Sigmoid colon (tissue), 7 donors: ENCODE measurements around the gene DCST1. TPM values are rescaled to one million over a fixed set of nuclear protein-coding genes. Genes with fewer than 3 reads are reported as not detected.

Source experiments
- DNase-seq: peaks from one replicate; pipeline ENCODE4 v3.0.0-alpha.2; 2019
- H3K27ac ChIP-seq, 4 donors: fragments of 200-600 bp; sonication (generic); one replicate each; pipeline ENCODE4 v1.5.1; 2016 to 2019; ENCODE audit warnings: mild to moderate bottlenecking in 1 of 4
- H3K27me3 ChIP-seq, 3 donors: fragments of 200-600 bp; sonication (generic); one replicate each; pipeline ENCODE4 v1.5.1; 2019; ENCODE audit warnings: mild to moderate bottlenecking in 1 of 3
- H3K36me3 ChIP-seq, 4 donors: fragments of 200-600 bp; sonication (generic); one replicate each; pipeline ENCODE4 v1.5.1; 2016 to 2019
- H3K4me1 ChIP-seq, 4 donors: fragments of 200-600 bp; sonication (generic); one replicate each; pipeline ENCODE4 v1.5.1; 2017 to 2019
- H3K4me3 ChIP-seq, 4 donors: fragments of 200-600 bp; sonication (generic); one replicate each; pipeline ENCODE4 v1.5.1; 2017 to 2019; ENCODE audit warnings: mild to moderate bottlenecking in 2 of 4, moderate library complexity in 1 of 4
- H3K9me3 ChIP-seq, 4 donors: fragments of 200-600 bp in 3 of 4; sonication (generic) in 3 of 4; one replicate each; pipeline versions ENCODE4 v1.5.1 to v1.6.1; 2013 to 2019
- CTCF ChIP-seq, 4 experiments: fragments of 450-650 bp in 3 of 4; fragments of 200-600 bp in 1 of 4; IDR thresholded peaks; one replicate each; pipeline ENCODE4 v1.5.1; 2016 to 2019; ENCODE audit warnings: antibody characterized with exemption in 4 of 4, mild to moderate bottlenecking in 3 of 4, moderate library complexity in 2 of 4
- EP300 ChIP-seq, 4 donors: sonication (generic); formaldehyde crosslinking; IDR thresholded peaks; one replicate each; pipeline ENCODE4 v1.6.1; 2017; ENCODE audit warnings: antibody characterized with exemption in 4 of 4
- POLR2A ChIP-seq, 2 donors: fragments of 450-650 bp; IDR thresholded peaks; one replicate each; pipeline ENCODE4 v1.6.1; 2016; ENCODE audit warnings: antibody characterized with exemption in 2 of 2, mild to moderate bottlenecking in 2 of 2, moderate library complexity in 2 of 2
- POLR2AphosphoS5 ChIP-seq, 4 donors: sonication (generic); formaldehyde crosslinking; IDR thresholded peaks; one replicate each; pipeline ENCODE4 v1.6.1; 2017; ENCODE audit warnings: antibody characterized with exemption in 4 of 4
- WGBS, 2 donors: extraction: QIAGEN DNeasy Blood & Tissue Kit; methylation state at CpG; one replicate each; pipeline ENCODE4 v1.1.7; 2013; 5-methylcytosine and 5-hydroxymethylcytosine counted together
- intact Hi-C: fragments of 100-400 bp; cut with DNase I; formaldehyde crosslinking; loops from one replicate; pipeline ENCODE4 v1.15.1; 2023
- polyA plus RNA-seq, 3 donors: library from polyadenylated mRNA; stranded (reverse); fragments of 200-250 nt; gene quantifications; one replicate each; pipeline ENCODE4 v1.2.3, GENCODE V29; 2013
- total RNA-seq, 4 donors: library from RNA; depleted of rRNA; stranded (reverse); fragments of >200 nt; gene quantifications; one replicate each; pipeline ENCODE4 v1.1.0, GENCODE V29; 2016
- donor health status: healthy with polysubstance abuse.
- donor health status: Bipolar disorder and iron deficiency.
- donor health status: healthy.

DCST1 gene
- total and polyA plus RNA-seq, 7 donors: 0.09 to 0.16 TPM; not detected in 5

- no peak for DNase-seq
- no peak for TF ChIP-seq POLR2A (IDR thresholded peaks at IDR 0.05)
- TF ChIP-seq POLR2AphosphoS5 (IDR thresholded peaks at IDR 0.05): no peak
- TF ChIP-seq EP300 (IDR thresholded peaks at IDR 0.05): no peak
- no peak for TF ChIP-seq CTCF (IDR thresholded peaks at IDR 0.05)
- H3K4me3 ChIP-seq: peak overlapping the region in 2 of 4 donors; percentile 84 to 90
- no peak overlapping the region for H3K27ac ChIP-seq
- H3K9me3 ChIP-seq: no peaks in the 10 kb centered on the region
- intact Hi-C loops: loop anchor here (5.0 kb wide), 1 partner anchor 90 kb away; the partner anchor contains the start of genes CKS1B and SHC1
- H3K36me3 ChIP-seq: peaks cover 6 to 31% (median 16%) of the 10 kb centered on the region in 4 donors
- WGBS, 2 donors: 13 to 47% methylated on average over 29 of the region's 29 CpGs
- peaks cover 0 to 7% (median 0%) of the 10 kb centered on the region in 3 donors for H3K27me3 ChIP-seq
- H3K4me1 ChIP-seq: peaks cover 3 to 34% (median 30%) of the 10 kb centered on the region in 4 donors
Measured at GRCh38 chr1:155062151-155062686, 28.6 kb downstream of the DCST1 start.

- peaks cover 0 to 25% (median 9%) of the 10 kb centered on the region in 4 donors for H3K36me3 ChIP-seq
- WGBS, 2 donors: 2 to 5% methylated on average over 46 of the region's 46 CpGs
- no peak for DNase-seq
Measured at GRCh38 chr1:155062702-155063411, 29.2 kb downstream of the DCST1 start.

DNA sequence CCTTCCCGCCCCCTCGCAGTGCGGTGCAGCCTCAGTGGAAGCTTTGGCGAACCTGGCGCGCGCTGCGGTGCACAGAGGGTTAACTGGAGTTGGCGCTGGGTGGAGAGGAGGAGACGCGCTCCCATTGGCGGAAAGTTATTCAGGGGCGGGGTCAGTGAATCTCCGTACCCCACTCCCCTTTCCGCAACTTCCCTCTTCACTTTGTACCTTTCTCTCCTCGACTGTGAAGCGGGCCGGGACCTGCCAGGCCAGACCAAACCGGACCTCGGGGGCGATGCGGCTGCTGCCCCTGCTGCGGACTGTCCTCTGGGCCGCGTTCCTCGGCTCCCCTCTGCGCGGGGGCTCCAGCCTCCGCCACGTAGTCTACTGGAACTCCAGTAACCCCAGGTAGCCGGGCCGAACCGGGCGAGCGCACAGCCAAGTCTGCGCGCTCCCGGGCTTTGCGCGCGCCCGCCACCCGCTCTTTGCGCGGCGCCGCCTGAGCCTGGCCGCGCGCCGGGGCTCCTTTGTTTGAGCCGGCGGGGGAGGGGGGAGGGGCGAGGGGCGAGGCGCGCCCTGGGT lies 30.0 kb downstream of the DCST1 start, which contains the start of gene EFNA4:
TSS of gene EFNA4 (plus strand) at position 191 of the 561 bp plus-strand sequence. CDS start at position 275, 84 bp downstream.
- Histone ChIP-seq H3K27me3 (peaks cover 0 to 7% (median 0%) of the 10 kb centered on the region in 3 donors), H3K27ac (peak within 1 kb of the TSS; percentile 75 to 84 (median 80)), H3K9me3 (no peaks in the 10 kb centered on the region), H3K4me1 (peaks cover 3 to 34% (median 30%) of the 10 kb centered on the region in 4 donors), H3K4me3 (peak within 1 kb of the TSS; percentile 70 to 90 (median 86)), H3K36me3 (peaks cover 0 to 17% (median 5%) of the 10 kb centered on the region in 4 donors)
- TF ChIP-seq CTCF (IDR thresholded peaks at IDR 0.05) (no peak), EP300 (IDR thresholded peaks at IDR 0.05) (no peak), POLR2A (IDR thresholded peaks at IDR 0.05) (peak in 1 of 2 donors; percentile 42), POLR2AphosphoS5 (IDR thresholded peaks at IDR 0.05) (peak; percentile 36 to 71 (median 57))
- intact Hi-C loops: loop anchor here (1.0 to 5.0 kb wide), 2 partner anchors 21 to 91 kb away; partner anchors contain the start of genes CKS1B and SHC1
- DNase-seq: peak; percentile 94
- WGBS, 2 donors: 1% methylated on average over 57 of the region's 57 CpGs

More at GRCh38 chr1:155062702-155063411, 29.2 kb downstream of the DCST1 start:
- intact Hi-C loops: loop anchor here (1.0 to 5.0 kb wide), 2 partner anchors 21 to 91 kb away; partner anchors contain the start of genes CKS1B and SHC1
- peak overlapping the region; percentile 70 to 90 (median 86) for H3K4me3 ChIP-seq
- H3K4me1 ChIP-seq: peaks cover 3 to 34% (median 30%) of the 10 kb centered on the region in 4 donors
- H3K27me3 ChIP-seq: peaks cover 0 to 7% (median 0%) of the 10 kb centered on the region in 3 donors
- peak overlapping the region in 3 of 4 donors; percentile 79 to 84 (median 82) for H3K27ac ChIP-seq
- no peaks in the 10 kb centered on the region for H3K9me3 ChIP-seq
- TF ChIP-seq EP300 (IDR thresholded peaks at IDR 0.05) (no peak), POLR2AphosphoS5 (IDR thresholded peaks at IDR 0.05) (peak in 1 of 4 donors; percentile 14), POLR2A (IDR thresholded peaks at IDR 0.05) (peak in 1 of 2 donors; percentile 14), CTCF (IDR thresholded peaks at IDR 0.05) (peak; percentile 16 to 89 (median 62))

DNA sequence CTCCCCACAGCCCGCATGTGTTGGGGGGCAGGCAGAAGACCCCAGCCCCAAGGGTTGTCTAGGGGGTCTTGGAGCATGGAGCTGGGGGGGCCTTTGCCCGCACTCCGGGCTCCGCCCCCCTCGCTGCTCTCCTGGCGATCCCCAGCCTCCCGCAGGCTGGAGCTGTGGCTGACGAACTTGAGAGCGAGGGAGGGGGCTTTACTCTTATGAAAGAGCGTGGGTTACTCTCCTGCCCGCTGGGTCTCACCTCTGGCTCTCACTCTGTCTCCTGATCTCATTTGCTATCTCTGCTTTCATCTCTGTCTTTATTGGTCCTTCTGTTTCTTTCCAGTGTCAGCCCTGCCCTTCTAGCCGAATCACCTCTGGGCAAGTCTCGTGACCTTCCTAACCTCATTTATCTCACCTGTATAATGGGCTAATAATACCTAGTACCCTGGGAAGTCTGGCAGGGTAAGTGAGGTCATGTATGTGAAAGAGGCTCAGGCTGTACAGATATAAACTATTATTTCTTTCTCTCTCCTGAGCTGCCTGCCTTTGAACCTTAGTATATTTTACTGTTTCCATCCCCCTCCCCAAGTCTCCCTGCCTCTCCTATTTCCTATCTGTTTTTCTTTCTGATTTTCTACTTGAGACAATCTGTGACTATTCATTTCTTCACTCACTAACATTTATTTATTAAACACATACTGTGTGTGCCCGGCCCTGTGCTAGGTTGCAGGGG lies 30.6 kb downstream of the DCST1 start:
- Histone ChIP-seq H3K36me3 (peaks cover 0 to 11% (median under 1%) of the 10 kb centered on the region in 4 donors), H3K4me1 (peaks cover 3 to 34% (median 30%) of the 10 kb centered on the region in 4 donors), H3K27me3 (peaks cover 0 to 7% (median 0%) of the 10 kb centered on the region in 3 donors), H3K9me3 (no peaks in the 10 kb centered on the region), H3K27ac (peak overlapping the region; percentile 75 to 84 (median 80)), H3K4me3 (peak overlapping the region; percentile 70 to 90 (median 86))
- no peak for DNase-seq
- intact Hi-C loops: loop anchor here (5.0 kb wide), 1 partner anchor 92 kb away; the partner anchor contains the start of genes CKS1B and SHC1
- WGBS, 2 donors: 3 to 9% methylated on average over 14 of the region's 14 CpGs
- no peak for TF ChIP-seq CTCF (IDR thresholded peaks at IDR 0.05)
- no peak for TF ChIP-seq EP300 (IDR thresholded peaks at IDR 0.05)
- TF ChIP-seq POLR2A (IDR thresholded peaks at IDR 0.05): no peak
- no peak for TF ChIP-seq POLR2AphosphoS5 (IDR thresholded peaks at IDR 0.05)
